CD4-positive, alpha-beta T cell (primary cell): ENCODE data around the gene DPP4. TPM values are rescaled to one million over a fixed set of nuclear protein-coding genes. Genes with fewer than 3 reads are reported as not detected.
A peak's percentile ranks its signal among the peaks of the same experiment; 100 is the strongest.

Experiments
- ATAC-seq: fragments of 200-7000 bp; cut with Tn5 transposase; one replicate; pipeline ENCODE4 v1.10.0; 2022; ENCODE audit warnings: mild to moderate bottlenecking; ENCODE audit not compliant: poor library complexity
- CTCF ChIA-PET: fragments of 350-600 bp; sonication (Branson Sonifier 250); formaldehyde crosslinking; loops from one replicate; lab custom pipeline; 2021; ENCODE audit warnings: antibody characterized with exemption, inconsistent platforms; lab: Charles Lee
- POLR2A ChIA-PET: fragments of 350-600 bp; sonication (Branson Sonifier 250); formaldehyde crosslinking; loops from one replicate; lab custom pipeline; 2021; ENCODE audit warnings: antibody characterized with exemption, inconsistent platforms; lab: Charles Lee
- DNase-seq, 14 experiments: peaks; one replicate each; pipeline ENCODE4 v3.0.0-alpha.2; 2013 to 2020; ENCODE audit warnings: mixed read lengths in 2 of 14
- H3K27ac ChIP-seq, 2 donors: one replicate each; pipeline versions ENCODE4 v1.5.1 to v1.7.0; 2013; ENCODE audit warnings: low read length in 2 of 2, low read depth in 1 of 2, mild to moderate bottlenecking in 1 of 2
- H3K27me3 ChIP-seq, 2 experiments: 1 replicate in 1 of 2; 2 replicates in 1 of 2; pipeline versions ENCODE4 v1.6.1 to v1.7.0; 2013; ENCODE audit warnings: low read length in 2 of 2, control low read depth in 1 of 2, mild to moderate bottlenecking in 1 of 2, moderate library complexity in 1 of 2; ENCODE audit not compliant: insufficient read depth in 2 of 2, control insufficient read depth in 1 of 2
- H3K36me3 ChIP-seq: one replicate; pipeline ENCODE4 v1.6.1; 2013; ENCODE audit warnings: low read length, control low read depth; ENCODE audit not compliant: insufficient read depth
- H3K4me1 ChIP-seq: one replicate; pipeline ENCODE4 v1.6.1; 2013; ENCODE audit warnings: low read length, control low read depth; ENCODE audit not compliant: insufficient read depth
- H3K4me3 ChIP-seq: one replicate; pipeline ENCODE4 v1.5.1; 2013; ENCODE audit warnings: mild to moderate bottlenecking, low read length, moderate library complexity
- H3K9me3 ChIP-seq, 2 experiments: 1 replicate in 1 of 2; 2 replicates in 1 of 2; pipeline versions ENCODE4 v1.6.1 to v1.7.0; 2013; ENCODE audit warnings: low read length in 2 of 2, mild to moderate bottlenecking in 2 of 2, control low read depth in 1 of 2, moderate library complexity in 1 of 2; ENCODE audit not compliant: control insufficient read depth in 1 of 2, insufficient read depth in 1 of 2
- H3K27ac Mint-ChIP-seq: one replicate; pipeline ENCODE4 v1.8.0; 2020; ENCODE audit warnings: mixed read lengths
- H3K27me3 Mint-ChIP-seq: one replicate; pipeline ENCODE4 v1.8.0; 2021; ENCODE audit warnings: mixed read lengths
- H3K36me3 Mint-ChIP-seq: one replicate; pipeline ENCODE4 v1.8.0; 2021; ENCODE audit warnings: low read depth, mixed read lengths
- H3K4me1 Mint-ChIP-seq: one replicate; pipeline ENCODE4 v1.8.0; 2021; ENCODE audit warnings: low read depth, mixed read lengths
- H3K4me3 Mint-ChIP-seq: one replicate; pipeline ENCODE4 v1.8.0; 2020; ENCODE audit warnings: mild to moderate bottlenecking, mixed read lengths
- H3K9me3 Mint-ChIP-seq: one replicate; pipeline ENCODE4 v1.8.0; 2020; ENCODE audit warnings: mixed read lengths
- intact Hi-C, 2 experiments: fragments of 100-400 bp; cut with DNase I in 1 of 2; cut with micrococcal nuclease in 1 of 2; formaldehyde crosslinking; loops; one replicate each; pipeline versions ENCODE4 v1.15.1 to v1.9.0; 2023 to 2025; cut with DNase I, micrococcal nuclease
- total RNA-seq, 174 experiments: library from RNA in 2 of 174; stranded (reverse) in 2 of 174; gene quantifications; one replicate each; pipeline ENCODE4 v1.2.3 and lab custom pipeline; 2021 to 2026
- TF ChIP-seq, protein P1 (sequence below): fragments of 200-600 bp; IDR thresholded peaks from one replicate; pipeline ENCODE4 v1.8.0; 2022; ENCODE audit warnings: antibody characterized with exemption, mild to moderate bottlenecking

The DPP4 gene
- total RNA-seq, 2 experiments from 2014 or later = 15.5 to 16.7 TPM

DNA sequence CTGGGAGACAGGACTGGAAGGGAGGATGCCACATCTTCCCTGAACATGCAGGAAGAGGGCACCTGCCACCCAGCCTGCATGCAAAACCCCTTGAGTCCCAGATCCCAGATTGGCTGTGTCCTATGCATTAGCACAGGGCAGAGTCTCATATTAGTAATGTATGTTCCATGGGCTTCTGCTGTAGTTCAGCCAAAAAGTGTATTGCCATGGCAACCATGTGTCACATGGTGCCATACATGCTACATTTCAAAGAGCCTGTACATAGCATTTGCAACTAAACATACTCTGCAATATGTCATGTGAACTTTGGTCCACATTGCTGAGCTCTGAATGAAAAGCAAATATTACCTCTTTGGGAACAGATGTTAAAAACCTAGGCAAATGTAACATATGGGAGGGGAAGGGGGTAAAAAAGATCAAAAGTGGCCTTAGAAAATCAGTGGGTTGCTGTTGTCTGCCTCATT lies 78.4 kb downstream of the DPP4 start:
- CTCF ChIA-PET = interaction anchor here (1.0 to 1.3 kb wide), 3 partner anchors 12 to 409 kb away, joined by 4 to 5 read pairs (median 5); no protein-coding TSS in a partner anchor

DNA sequence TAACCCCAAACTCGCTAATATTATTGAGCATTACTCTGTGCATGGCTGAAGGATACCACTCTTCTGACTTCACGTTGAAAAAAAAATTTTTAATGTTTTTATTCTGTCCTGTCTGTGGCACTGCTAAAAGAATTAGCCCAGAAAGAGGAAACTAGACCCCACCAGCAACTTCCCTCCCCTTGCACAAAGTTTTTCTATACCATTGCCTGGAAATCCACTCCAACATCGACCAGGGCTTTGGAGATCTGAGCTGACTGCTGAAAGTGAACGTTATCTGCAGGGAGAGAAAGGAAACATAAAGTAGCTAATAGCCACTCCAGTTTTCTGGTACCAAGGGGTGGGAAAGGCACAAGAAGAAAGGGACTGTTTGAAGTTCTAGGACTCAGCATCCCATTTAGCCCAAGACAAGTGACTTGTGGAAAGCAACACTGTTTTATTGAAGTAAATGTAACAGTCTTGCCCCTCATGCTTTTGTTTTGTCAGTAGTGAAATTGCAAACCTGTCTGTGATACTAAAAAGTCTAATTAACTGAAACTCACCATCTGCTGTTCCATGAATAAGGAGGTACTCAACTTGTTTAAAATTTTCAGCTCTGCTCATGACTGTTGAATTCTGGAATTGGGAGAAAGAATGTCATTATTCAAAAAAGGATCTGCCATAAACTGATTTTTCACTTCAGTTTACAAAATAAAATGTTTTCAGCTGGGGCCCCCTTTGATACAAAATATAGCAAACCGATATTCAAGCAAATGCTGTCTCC lies 79.1 kb downstream of the DPP4 start:
- H3K4me1 ChIP-seq = peaks cover 44% of the 10 kb centered on the region
- peaks cover 21% of the 10 kb centered on the region for H3K36me3 Mint-ChIP-seq
- TF ChIP-seq, protein P1, sequence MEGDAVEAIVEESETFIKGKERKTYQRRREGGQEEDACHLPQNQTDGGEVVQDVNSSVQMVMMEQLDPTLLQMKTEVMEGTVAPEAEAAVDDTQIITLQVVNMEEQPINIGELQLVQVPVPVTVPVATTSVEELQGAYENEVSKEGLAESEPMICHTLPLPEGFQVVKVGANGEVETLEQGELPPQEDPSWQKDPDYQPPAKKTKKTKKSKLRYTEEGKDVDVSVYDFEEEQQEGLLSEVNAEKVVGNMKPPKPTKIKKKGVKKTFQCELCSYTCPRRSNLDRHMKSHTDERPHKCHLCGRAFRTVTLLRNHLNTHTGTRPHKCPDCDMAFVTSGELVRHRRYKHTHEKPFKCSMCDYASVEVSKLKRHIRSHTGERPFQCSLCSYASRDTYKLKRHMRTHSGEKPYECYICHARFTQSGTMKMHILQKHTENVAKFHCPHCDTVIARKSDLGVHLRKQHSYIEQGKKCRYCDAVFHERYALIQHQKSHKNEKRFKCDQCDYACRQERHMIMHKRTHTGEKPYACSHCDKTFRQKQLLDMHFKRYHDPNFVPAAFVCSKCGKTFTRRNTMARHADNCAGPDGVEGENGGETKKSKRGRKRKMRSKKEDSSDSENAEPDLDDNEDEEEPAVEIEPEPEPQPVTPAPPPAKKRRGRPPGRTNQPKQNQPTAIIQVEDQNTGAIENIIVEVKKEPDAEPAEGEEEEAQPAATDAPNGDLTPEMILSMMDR = no peak

More for the DNA sequence above, 78.4 kb downstream of the DPP4 start:
- no peaks in the 10 kb centered on the region for H3K27me3 ChIP-seq
- H3K36me3 ChIP-seq = peaks cover 18% of the 10 kb centered on the region
- peaks cover 61% of the 10 kb centered on the region for H3K4me1 Mint-ChIP-seq
- POLR2A ChIA-PET = interaction anchor here (1.0 to 3.3 kb wide), 6 partner anchors 9 to 78 kb away, joined by 3 to 15 read pairs (median 4); partner anchors contain the start of gene DPP4
- peak in 5 of 14 experiments; percentile 16 to 67 (median 49) for DNase-seq
- ATAC-seq = peak; percentile 71
- H3K4me3 Mint-ChIP-seq = peak overlapping the region; percentile 88
- H3K36me3 Mint-ChIP-seq = peaks cover 27% of the 10 kb centered on the region
- H3K9me3 ChIP-seq = no peaks in the 10 kb centered on the region
- H3K27ac ChIP-seq = peak overlapping the region in 1 of 2 donors; percentile 62
- H3K27me3 Mint-ChIP-seq = no peaks in the 10 kb centered on the region
- no peaks in the 10 kb centered on the region for H3K9me3 Mint-ChIP-seq
- TF ChIP-seq, protein P1 = no peak
- H3K4me1 ChIP-seq = peaks cover 44% of the 10 kb centered on the region
- peak overlapping the region; percentile 90 for H3K27ac Mint-ChIP-seq
- no peak overlapping the region for H3K4me3 ChIP-seq
- intact Hi-C loops = loop anchor here in 1 of 2 experiments (10.0 kb wide), 1 partner anchor 309 kb away; no protein-coding TSS in a partner anchor

DNA sequence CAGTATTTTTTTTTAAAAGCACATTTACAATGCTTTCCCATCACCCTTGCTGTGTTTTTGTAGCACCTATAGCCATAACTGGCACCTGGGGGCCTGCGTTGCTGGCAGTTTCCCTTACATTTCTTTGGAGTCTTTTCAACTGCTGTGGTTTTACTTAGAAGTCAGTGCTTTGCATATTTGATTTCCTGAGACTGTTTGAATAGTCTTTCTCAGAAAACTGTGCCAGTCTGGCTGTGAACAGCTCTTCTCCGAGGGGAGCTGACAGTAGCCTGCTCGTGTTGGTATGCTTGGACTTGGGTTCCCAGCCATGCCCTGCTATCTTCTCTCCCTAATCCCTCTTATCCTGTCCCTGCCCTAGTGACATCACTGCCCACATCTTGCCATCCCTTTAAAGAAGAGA lies 81.5 kb downstream of the DPP4 start:
- Mint-ChIP-seq H3K4me3 (peak overlapping the region; percentile 88), H3K36me3 (peaks cover 4% of the 10 kb centered on the region), H3K9me3 (no peaks in the 10 kb centered on the region), H3K27ac (peak overlapping the region; percentile 94), H3K27me3 (no peaks in the 10 kb centered on the region), H3K4me1 (peaks cover 51% of the 10 kb centered on the region)
- intact Hi-C loops = loop anchor here (2.0 to 10.0 kb wide), 4 partner anchors 18 to 312 kb away; no protein-coding TSS in a partner anchor
- DNase-seq = peak; percentile 18 to 83 (median 44)
- Histone ChIP-seq H3K27ac (peak overlapping the region; percentile 65 to 78), H3K4me3 (peak overlapping the region; percentile 27), H3K36me3 (peaks cover 4% of the 10 kb centered on the region), H3K27me3 (no peaks in the 10 kb centered on the region), H3K9me3 (no peaks in the 10 kb centered on the region), H3K4me1 (peaks cover 34% of the 10 kb centered on the region)
- POLR2A ChIA-PET = interaction anchor here (1.1 to 1.9 kb wide), 6 partner anchors 19 to 133 kb away, joined by 3 to 11 read pairs (median 4); partner anchors contain the start of gene DPP4
- TF ChIP-seq, protein P1 = no peak
- CTCF ChIA-PET = interaction anchor here (1.0 to 1.4 kb wide), 2 partner anchors 19 to 29 kb away, joined by 3 to 4 read pairs; no protein-coding TSS in a partner anchor
- peak; percentile 75 for ATAC-seq

More for the DNA sequence above, 79.1 kb downstream of the DPP4 start:
- H3K9me3 Mint-ChIP-seq = no peaks in the 10 kb centered on the region
- ChIA-PET CTCF (interaction anchor here (1.3 to 1.4 kb wide), 2 partner anchors 12 to 15 kb away, joined by 3 to 5 read pairs; no protein-coding TSS in a partner anchor), POLR2A (interaction anchor here (1.2 to 3.3 kb wide), 6 partner anchors 16 to 79 kb away, joined by 3 to 15 read pairs (median 4); partner anchors contain the start of gene DPP4)
- peaks cover 61% of the 10 kb centered on the region for H3K4me1 Mint-ChIP-seq
- ATAC-seq (no peak), DNase-seq (no peak)
- H3K27ac ChIP-seq = peak overlapping the region in 1 of 2 donors; percentile 62
- peak overlapping the region; percentile 36 for H3K4me3 ChIP-seq
- H3K4me3 Mint-ChIP-seq = peak overlapping the region; percentile 88
- intact Hi-C loops = loop anchor here (5.0 to 10.0 kb wide), 3 partner anchors 38 to 310 kb away; no protein-coding TSS in a partner anchor
- peak overlapping the region; percentile 90 for H3K27ac Mint-ChIP-seq
- peaks cover 16% of the 10 kb centered on the region for H3K36me3 ChIP-seq
- no peaks in the 10 kb centered on the region for H3K27me3 ChIP-seq
- no peaks in the 10 kb centered on the region for H3K27me3 Mint-ChIP-seq
- no peaks in the 10 kb centered on the region for H3K9me3 ChIP-seq
